DMS79 treated with DMSO at 0.1 percent for 48 hours (cell line): Measurements from ENCODE around the gene KCNQ5.

ENCODE experiments used
- DNase-seq: peaks from one replicate; lab custom pipeline; 2025; lab: John Stamatoyannopoulos, UW

Gene KCNQ5

DNA sequence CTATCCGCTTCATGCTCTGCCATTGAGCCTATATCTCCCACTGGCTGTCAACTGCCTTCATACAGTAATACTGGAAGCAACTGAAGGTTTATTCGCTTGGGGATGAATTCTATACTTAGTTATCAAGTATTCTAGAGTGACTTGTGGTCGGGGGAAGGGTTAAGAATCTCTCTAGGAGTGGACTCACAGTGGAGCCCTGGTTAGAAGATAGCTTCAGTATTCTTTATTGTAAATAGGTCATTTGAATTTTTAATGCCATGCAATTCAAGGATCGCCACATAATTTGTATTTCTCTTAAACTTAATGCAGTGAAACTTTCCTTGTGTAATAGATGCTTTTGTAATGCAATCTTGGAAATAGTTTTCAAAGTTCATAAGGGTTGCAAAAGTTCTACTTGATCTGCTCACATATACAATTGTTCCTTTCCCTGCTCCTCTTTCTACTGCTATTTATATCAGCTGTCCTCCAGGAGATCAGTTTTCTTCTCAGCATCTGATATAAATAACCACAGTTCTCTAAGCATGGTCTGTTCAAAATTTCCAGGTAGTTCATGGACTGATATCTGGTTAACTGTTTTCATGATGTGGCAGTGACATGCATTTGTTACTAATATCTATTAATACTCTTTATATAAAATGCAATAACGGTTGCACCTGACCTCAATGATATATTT, 120.3 kb downstream of the KCNQ5 start:
- no peak for DNase-seq

DNA sequence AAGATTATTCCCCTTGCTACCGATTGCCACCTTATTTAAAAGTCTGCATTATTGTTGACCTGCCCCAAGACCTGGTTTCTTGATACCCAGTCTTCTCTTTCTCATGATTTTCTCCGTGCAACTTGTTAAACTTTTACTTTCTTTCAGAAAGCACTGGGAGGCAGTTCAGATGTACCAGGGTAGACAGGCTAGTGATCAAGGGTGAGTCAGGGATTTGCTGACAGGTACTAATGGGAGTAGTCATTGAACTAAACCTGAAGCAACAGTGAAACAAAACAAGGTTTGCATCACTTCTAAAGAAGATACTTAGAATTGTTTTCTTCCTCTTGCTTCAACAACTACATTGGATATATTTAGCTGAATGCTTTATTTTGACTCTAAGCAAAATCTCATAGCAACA, 124.4 kb downstream of the KCNQ5 start:
- DNase-seq, result no peak

DNA sequence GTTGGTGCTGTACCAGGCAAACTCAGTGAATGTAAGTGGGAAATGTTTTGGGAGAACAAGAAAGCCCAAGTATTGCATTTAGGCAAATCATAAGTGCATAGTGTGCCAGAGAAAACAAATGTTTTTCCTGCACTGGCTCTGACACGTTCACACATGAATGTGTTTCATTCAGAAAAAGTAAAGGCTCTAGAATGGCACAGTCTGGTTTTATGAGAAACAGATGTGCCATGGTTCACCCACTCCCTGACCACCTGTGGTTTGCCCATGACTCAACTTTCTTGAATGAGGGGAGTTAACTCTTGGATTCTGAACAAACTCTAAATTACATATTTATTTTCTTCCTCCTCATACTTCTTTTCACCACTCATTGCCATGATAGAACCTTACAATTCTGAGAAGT, 126.9 kb downstream of the KCNQ5 start:
- DNase-seq, result no peak

DNA sequence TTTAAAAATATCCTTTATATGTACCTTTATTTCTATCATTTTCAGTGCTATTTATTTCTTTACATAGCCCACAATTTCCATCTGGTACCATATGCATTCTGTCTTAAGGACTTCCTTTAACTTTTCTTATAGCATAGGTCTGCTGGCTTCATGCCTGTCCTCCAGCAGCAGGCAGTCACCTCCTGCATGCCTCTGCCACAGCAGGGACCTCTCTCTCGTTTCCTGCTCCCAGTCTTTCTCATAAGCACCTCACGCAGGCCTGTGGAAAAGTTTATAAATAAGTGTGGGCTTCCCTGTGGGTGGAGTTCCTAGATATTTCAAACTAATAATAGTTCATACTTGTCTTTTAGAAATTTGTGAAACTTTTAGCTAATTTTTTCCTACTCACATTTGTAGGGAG, 133.9 kb downstream of the KCNQ5 start:
- DNase-seq, result no peak

DNA sequence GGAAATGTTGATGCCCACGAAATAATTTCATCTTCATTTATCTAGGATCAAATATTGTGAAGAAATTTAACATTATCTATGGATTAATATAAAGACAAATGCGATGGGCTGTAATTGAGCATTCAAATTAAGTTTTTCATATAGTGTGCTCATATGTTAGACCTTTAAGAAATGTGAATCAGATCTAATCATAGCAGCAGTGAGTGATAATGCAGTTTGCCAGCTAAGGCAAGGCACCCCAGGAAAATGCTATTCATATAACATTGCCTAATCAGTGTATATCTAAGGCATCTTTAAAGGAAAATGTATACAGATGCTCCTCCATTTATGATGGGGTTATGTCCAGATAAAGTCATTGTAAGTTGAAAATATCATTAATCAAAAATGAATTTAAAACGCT, 135.2 kb downstream of the KCNQ5 start:
- DNase-seq, result no peak

DNA sequence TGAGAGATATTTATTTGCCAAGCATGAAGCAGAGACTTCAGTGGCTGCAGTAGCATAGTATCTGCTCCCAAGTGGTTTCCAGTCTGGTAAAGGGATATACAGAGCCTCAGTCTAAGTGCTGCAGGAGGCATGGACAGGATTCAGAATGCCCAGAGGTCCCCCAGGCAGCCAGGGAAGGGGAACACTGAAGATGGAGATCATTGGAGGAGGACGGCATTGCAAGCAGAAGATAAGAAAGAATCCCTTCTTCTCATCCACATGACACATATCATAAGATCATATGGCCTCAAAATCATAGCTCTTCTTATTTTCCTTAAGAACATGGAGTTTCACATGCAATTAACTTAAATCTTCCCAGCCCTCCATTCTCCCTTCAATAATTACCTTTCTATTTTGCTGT, 136.1 kb downstream of the KCNQ5 start:
- DNase-seq, result no peak

DNA sequence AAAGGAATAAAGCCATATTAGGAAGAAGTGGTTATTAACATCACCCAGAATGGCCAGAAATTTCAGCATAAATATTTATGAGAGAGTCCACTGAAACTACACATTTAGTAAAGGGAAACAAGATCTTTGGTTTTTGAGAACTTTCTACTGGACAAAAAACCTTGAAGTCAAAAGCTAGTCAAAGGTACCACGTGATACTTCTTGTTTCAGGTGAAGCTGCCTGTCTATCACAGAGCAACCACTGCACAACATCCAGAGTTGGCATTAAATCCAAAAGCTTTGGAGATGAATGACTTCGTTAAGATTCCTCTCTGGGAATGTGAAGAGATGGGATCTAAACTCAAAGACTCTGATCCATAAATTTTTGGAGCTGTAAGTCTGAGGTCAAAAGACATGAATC, 137.0 kb downstream of the KCNQ5 start:
- DNase-seq, result no peak

DNA sequence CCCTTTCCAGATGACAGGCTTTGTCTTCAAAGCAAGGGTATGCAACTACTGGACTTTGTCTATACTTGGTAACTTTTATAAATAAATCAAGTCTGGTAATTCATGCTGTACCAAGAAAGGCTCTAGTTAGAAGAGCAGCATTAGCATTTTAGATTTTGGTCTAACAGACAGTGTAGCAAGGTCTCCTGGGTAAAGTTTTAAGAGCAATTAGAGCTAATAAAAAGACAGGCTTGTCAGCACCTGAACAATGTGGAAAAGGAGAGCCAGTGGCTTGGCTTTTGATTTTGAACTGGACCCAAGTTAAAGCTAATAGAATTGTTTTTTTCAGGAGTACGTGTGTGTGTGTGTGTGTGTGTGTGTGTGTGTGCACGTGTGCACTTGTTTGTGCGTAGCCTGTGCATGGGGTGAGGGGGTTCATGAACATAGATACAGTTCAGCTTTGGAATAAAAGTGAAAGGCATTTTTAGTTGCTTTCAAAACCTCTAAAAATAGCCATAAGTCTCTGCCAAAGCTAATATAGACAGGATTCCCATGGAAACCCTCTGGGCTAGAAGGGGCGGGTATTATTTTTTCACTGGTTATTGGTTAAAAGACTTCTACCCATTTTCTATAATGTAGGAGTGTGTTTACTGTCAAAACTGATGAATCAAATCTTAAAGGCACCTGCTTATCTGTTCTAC, 138.4 kb downstream of the KCNQ5 start:
- DNase-seq, result no peak

DNA sequence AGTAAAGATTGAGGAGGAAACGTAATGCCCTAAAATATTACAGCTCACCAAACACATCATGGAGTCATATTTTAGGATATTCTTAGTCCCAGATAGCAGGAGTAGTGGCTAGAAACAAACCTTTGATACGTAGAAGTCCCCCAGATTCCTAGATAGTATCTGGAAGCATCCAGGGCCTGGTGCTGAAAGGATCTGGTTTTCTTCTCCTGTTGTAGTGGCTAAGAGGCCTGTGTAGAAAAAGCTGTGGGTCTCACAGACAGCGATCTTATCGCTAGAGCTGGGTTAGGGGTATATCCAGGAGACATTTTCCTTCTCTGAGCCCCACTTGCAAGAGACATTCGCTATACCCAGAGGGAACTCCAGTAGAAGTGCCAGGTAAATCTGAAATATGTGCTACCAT, 139.9 kb downstream of the KCNQ5 start:
- DNase-seq, result no peak

DNA sequence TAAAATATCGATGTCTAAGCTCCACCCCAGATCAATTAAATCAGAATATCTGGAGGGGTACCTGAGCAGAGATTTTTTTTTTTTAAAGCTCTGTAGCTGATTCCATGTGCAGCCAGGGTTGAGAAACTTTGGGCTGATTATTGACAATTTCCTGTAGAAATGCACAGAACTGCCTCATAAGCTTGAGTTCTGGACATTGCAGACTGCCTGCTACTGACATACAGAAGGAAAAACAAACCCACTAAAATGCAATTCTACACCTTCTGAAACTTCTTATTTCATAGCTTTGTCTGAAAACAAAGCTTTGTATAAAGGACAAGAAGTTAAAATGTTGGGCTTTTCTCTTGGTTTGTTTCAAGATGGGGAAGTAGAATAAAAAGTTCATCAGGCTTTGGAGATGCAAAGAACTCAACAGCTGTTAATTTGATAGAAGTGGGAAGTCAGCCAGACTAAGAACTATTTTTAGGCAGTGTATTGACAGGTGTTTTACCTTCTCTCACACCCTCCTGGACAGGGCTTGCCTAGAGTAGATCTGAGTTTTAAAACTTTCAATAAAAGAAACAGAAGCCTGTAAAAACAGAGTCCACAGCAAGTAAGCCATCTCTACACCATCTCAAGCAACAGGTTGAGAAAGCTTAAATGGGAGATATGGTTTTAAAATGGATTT, 147.7 kb downstream of the KCNQ5 start:
- no peak for DNase-seq

DNA sequence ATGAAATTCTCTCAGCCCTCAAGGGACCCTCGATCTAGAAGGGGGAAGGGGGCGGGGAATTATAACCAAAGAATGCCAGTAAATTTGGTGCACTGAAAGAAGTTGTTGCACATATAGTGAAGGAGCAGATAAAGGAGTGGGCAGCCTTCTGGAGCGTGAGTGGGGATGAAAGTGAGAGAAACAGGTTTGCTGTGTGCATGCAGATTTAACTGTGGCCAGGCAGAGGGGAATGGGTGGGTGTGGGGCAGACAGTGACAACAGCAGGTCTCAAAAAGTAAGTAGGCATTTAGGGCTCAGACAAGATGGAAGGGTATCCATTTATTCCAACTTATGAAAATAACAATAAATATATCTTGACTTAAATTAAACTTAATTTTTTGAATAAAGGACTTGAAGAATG, 149.1 kb downstream of the KCNQ5 start:
- no peak for DNase-seq

DNA sequence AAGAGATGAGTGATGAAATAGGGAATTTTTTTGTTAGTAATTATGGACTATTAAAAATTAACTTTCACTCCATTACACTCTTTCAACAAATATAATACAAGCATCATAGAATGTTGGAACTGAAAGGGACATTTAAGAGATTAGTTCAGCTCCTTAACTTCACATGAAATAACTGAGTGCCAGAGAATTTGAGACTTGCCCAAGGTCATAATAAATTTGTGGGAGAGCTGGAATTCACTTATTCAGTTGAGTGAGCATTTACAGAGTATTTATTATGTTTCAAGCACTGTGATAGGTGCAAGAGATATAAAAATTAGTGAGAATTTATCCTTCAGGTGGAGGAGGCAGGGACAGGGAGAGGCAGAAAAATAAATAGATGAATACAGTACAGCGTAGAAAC, 154.6 kb downstream of the KCNQ5 start:
- DNase-seq, result no peak

DNA sequence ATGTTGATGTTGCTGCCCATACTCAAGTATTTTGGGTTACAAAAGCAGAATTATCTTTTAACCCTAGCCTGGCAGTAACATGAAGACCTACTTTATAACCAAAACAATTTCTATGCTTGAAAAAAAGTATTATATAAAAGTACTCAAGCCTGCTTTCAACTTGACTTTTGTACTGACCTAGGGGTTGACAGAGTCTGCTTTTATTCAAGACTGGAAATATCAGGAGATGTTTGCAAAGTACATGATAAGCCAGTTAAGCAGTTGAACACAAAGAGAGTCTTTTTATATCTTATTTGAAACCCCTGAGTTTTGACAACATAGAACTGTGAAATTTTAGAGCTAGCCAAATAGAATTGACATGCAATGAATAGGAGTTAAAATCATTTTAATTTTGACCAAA, 159.8 kb downstream of the KCNQ5 start:
- no peak for DNase-seq

DNA sequence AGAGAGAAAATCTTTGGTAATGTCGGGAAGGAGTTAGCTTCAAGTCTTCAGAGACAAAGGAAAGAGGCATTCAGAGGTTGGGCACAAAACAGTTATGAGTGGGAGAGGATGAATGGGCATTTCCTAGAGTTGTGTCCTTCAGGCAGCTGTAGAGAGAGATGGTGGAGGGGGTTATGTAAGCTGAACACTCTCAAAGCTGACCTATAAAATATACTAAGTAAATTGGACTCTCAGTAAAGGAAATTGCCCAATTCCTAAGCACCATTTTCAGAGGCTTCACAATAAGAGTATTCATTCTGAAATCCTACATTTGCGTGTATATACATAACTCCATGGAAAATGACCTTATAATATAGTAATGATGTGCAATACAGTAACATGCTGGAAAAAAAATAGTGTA, 161.2 kb downstream of the KCNQ5 start:
- no peak for DNase-seq

DNA sequence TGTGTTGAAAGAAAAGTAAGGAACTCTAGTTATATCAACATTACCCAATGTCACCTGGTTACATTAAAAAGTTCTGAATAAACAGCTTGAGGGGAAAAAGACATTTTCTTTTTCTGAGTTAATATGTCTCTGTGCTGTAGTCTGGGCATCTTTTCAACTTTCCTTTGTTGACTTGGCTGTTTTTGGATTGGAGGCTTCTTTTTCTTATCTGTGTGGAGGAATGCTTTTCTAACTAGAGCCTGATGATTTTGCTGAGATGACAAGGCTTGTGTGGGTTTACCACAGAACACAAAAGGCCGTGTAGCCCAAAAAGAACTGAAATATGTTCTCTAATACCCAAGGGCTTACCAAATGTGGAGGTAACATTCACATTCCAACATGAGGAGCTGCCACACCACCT, 161.8 kb downstream of the KCNQ5 start:
- no peak for DNase-seq

DNA sequence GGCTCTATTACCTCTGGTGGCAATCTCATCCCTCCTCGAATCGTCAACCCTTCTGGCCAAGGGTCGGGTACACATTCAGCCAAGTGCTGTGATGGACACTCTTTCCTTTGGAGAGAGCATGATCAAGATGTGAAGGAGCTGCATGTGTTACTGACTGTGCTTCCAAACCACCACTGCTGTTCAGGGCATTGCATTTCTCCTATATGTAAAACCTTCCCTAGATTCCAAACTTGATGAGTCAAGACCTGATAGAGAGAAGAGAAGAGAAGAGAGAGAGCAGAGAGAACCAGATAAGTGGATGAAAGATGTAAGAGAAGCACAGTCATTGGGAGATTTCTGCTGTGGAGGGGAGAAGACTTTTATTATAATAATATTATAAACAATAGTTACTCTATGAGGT, 162.2 kb downstream of the KCNQ5 start:
- DNase-seq, result no peak

DNA sequence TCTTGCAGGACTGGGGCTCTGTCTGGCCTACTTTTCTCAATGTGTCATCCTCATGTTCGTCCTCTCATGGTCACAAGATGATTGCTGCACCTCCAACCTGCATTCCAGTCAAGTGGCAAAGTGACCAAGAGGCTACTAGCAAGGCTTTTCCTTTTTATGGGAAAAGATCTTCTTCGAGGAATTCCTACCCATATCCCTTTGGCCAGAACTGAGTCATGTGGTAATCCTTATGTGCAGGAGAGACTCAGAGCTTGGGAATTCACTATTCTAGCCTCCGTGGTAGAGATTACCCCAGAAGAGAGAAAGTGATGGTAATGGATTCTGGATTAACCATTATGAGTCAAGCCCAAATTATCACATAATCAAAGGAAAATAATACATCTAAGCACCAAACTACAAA, 162.7 kb downstream of the KCNQ5 start:
- DNase-seq, result no peak

DNA sequence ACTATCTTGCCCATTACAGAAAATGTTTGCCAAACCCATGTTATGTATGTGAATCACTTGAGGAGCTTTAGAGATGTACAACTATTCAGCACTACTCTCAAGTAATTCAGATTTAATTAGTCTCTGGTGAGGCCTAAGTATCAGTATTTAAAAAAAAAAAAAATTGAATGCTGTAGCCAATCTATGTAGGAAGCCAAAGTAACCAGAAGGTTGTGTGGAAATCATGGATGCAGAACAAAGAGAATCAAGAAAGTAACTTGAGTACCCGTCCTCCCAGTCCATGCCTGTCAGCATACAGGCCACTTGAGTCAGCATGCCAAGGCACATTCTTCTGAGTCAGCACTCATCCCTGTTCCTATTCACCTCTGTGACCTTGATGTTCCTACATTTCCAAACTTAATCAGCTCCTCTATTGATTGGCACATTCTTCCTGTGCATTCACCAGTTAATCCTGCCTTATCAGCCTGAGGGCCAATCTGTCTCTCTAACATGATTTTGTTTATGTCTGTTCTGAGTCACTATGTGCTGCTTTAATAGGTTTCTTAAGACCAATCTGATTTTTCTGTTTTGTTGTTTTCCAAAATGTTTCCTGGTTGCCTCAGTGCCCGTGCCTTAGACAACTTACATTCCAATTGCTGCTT, 165.6 kb downstream of the KCNQ5 start:
- no peak for DNase-seq

DNA sequence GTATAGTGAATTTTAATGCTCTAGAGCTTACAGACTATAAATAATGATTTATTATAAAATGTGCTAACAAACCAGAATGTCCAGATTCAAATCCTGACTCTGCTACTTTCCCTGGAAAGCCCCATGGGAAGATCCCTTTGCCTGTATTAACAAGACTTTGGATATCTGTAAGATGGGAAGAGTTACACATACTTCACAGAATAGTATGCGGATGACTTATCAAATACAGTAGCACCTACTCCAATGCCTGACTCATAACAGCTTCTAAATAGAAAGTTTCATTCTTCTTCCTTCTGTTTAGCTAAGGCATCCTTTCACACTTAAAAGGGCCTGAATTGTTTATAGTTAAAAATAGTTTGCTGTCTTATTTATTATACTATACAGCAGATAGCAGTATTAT, 166.3 kb downstream of the KCNQ5 start:
- DNase-seq, result no peak

DNA sequence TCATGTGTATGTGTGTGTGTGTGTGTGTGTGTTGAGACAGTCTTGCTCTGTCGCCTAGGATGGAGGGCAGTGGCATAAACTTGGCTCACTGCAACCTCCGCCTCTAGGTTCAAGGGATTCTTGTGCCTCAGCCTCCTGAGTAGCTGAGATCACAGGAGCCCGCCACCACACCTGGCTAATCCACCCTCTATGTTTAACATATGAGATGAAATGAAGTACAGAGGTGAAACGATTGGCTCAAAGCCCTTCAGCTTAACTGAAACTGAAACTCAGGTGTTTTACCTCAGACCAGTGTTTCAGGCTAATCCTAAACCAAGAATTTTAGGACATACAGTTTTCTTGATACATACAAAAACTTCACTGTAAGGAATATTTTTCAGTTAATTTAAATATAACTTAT, 167.3 kb downstream of the KCNQ5 start:
- DNase-seq, result no peak

DNA sequence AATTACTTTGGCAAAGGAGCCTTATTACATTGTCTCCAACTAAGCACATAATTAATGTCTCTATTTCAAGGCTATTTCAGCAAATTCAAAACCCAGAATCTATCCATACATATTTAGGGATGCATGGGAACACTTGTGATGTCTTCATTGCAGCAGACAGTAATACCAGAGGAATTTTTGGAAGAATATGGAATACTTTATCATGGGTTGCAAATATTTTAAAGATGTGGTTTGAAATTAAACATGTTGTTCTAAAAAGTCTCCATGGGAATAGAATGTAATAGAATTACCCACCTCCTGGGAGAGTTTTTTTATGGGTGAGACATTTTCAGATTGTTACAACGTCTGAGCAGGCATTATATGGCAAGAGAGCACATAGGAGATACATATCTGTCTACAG, 170.8 kb downstream of the KCNQ5 start:
- DNase-seq, result no peak

DNA sequence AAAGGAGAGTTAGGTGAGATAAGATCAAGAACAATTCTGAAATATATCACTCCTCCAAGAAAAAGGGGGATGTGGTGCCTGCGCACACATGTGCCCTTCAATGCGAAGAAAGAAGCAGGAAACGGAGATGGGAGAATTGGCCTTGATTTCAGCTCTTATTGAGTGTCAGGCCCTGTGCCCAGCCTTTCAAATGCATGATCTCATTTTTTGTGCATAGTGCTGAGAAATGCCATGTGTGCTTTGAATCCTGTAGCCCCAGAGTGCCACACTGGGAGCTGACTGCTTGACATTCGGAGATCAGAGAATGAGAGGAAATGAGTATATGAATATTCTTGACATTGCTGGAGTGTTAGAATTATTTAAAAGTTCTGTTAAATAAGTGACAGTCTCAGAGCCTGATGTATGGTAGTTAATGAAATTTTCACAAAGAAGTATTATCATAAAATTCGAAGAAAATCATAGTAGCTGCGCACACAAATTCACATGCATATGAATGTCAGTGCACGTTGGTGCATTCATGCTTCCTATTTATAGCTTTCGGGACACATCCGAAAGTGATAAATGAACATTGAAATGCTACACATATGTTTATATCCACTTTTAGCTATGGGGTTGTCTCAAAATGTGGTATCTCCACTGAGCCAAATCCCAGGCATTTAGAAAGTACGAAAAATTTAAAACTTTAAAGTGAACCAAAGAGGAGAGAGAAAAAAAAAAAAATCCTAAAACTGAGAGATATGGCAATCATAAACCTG, 172.0 kb downstream of the KCNQ5 start:
- DNase-seq, result no peak
